H1 (cell line): ENCODE measurements around the gene ETV7. TPM values are rescaled to one million over a fixed set of nuclear protein-coding genes. Genes with fewer than 3 reads are reported as not detected.

Experiments used
- CTCF ChIA-PET: fragments of 300-600 bp; sonication (Branson Sonifier 250); formaldehyde crosslinking; loops from one replicate; lab custom pipeline; 2021; ENCODE audit not compliant: partially characterized antibody; lab: Charles Lee
- POLR2A ChIA-PET: fragments of 300-600 bp; sonication (Branson Sonifier 250); formaldehyde crosslinking; loops from one replicate; lab custom pipeline; 2021; ENCODE audit warnings: inconsistent platforms; ENCODE audit not compliant: partially characterized antibody; lab: Charles Lee
- DNase-seq, 2 experiments: peaks; one replicate each; pipeline versions ENCODE4 v3.0.0 to v3.0.0-alpha.2; 2010 to 2022; ENCODE audit warnings: low spot score in 2 of 2, low read depth in 1 of 2, mixed read lengths in 1 of 2
- FAIRE-seq: peaks from 2 replicates; lab custom pipeline; 2011; peaks lifted over from hg19 to GRCh38; lab: Jason Lieb, UNC
- H2AFZ ChIP-seq: 2 replicates; pipeline ENCODE4 v1.8.1; 2012; ENCODE audit warnings: low read length, inconsistent platforms
- H2AK5ac ChIP-seq: 2 replicates; pipeline ENCODE4 v1.6.1; 2013; ENCODE audit warnings: low read depth, low read length
- H2BK120ac ChIP-seq: replicated peaks from 2 replicates; pipeline ENCODE3; 2013; ENCODE audit warnings: low read depth, low read length, inconsistent platforms
- H2BK12ac ChIP-seq: 2 replicates; pipeline ENCODE4 v1.6.1; 2013; ENCODE audit warnings: low read depth, low read length
- H2BK15ac ChIP-seq: 2 replicates; pipeline ENCODE4 v1.6.1; 2013; ENCODE audit warnings: low read length
- H2BK20ac ChIP-seq: 2 replicates; pipeline ENCODE4 v1.6.1; 2013; ENCODE audit warnings: low read length
- H2BK5ac ChIP-seq: 2 replicates; pipeline ENCODE4 v1.6.1; 2013; ENCODE audit warnings: low read depth, low read length
- H3K14ac ChIP-seq: 2 replicates; pipeline ENCODE4 v1.6.1; 2013; ENCODE audit warnings: inconsistent platforms; ENCODE audit not compliant: insufficient read length
- H3K18ac ChIP-seq: 2 replicates; pipeline ENCODE4 v1.6.1; 2013; ENCODE audit warnings: low read length; ENCODE audit errors: extremely low read depth
- H3K23ac ChIP-seq: 2 replicates; pipeline ENCODE4 v1.6.1; 2013; ENCODE audit warnings: inconsistent platforms; ENCODE audit not compliant: insufficient read length
- H3K23me2 ChIP-seq: 2 replicates; pipeline ENCODE4 v1.6.1; 2013; ENCODE audit warnings: low read depth, low read length
- H3K27ac ChIP-seq: 2 replicates; pipeline ENCODE4 v1.6.1; 2011; ENCODE audit warnings: low read depth, low read length, inconsistent platforms
- H3K27me3 ChIP-seq, 4 experiments: replicated peaks in 1 of 4; 1 replicate in 1 of 4; 2 replicates in 3 of 4; pipeline versions ENCODE4 v1.6.1 to v1.8.1; 2011 to 2013; ENCODE audit warnings: low read length in 3 of 4, mild to moderate bottlenecking in 3 of 4, inconsistent platforms in 2 of 4, mixed read lengths in 2 of 4, moderate library complexity in 1 of 4; ENCODE audit not compliant: control insufficient read depth in 3 of 4, insufficient read depth in 3 of 4; ENCODE audit errors: extremely low read depth in 1 of 4
- H3K36me3 ChIP-seq, 4 experiments: 2 replicates each; pipeline versions ENCODE4 v1.6.1 to v1.8.1; 2011 to 2013; ENCODE audit warnings: mild to moderate bottlenecking in 4 of 4, low read length in 3 of 4, moderate library complexity in 2 of 4, control low read depth in 1 of 4, inconsistent platforms in 1 of 4; ENCODE audit not compliant: insufficient read depth in 4 of 4, control insufficient read depth in 2 of 4
- H3K4ac ChIP-seq: replicated peaks from 2 replicates; pipeline ENCODE3; 2013; ENCODE audit warnings: low read length, low read depth, mixed read lengths, inconsistent platforms; ENCODE audit not compliant: insufficient read length
- H3K4me1 ChIP-seq, 4 experiments: replicated peaks in 1 of 4; 1 replicate in 1 of 4; 2 replicates in 3 of 4; pipeline versions ENCODE4 v1.6.1 to v1.8.1; 2011 to 2013; ENCODE audit warnings: low read length in 3 of 4, inconsistent platforms in 2 of 4, mixed read lengths in 1 of 4; ENCODE audit not compliant: insufficient read depth in 4 of 4, control insufficient read depth in 3 of 4
- H3K4me2 ChIP-seq, 2 experiments: 2 replicates each; pipeline versions ENCODE4 v1.6.1 to v1.8.1; 2011 to 2013; ENCODE audit warnings: low read depth in 2 of 2, low read length in 2 of 2, control low read depth in 1 of 2, inconsistent platforms in 1 of 2, mild to moderate bottlenecking in 1 of 2; ENCODE audit not compliant: insufficient read depth in 1 of 2
- H3K4me3 ChIP-seq, 4 experiments: fragments of 200-600, 300-600 bp in 1 of 4; sonication (generic), shearing (Covaris generic), sonication (Bioruptor Twin) in 1 of 4; 2 replicates each; pipeline versions ENCODE4 v1.5.1 to v1.8.1; 2011 to 2016; ENCODE audit warnings: low read length in 4 of 4, low read depth in 3 of 4, control low read depth in 2 of 4, inconsistent platforms in 2 of 4, mild to moderate bottlenecking in 2 of 4, mixed read lengths in 1 of 4, moderate library complexity in 1 of 4; ENCODE audit not compliant: insufficient read depth in 2 of 4; ENCODE audit errors: extremely low read depth in 1 of 4
- H3K56ac ChIP-seq: replicated peaks from 2 replicates; pipeline ENCODE3; 2013; ENCODE audit warnings: low read depth, mild to moderate bottlenecking, mixed read lengths, low read length, inconsistent platforms; ENCODE audit not compliant: insufficient read length
- H3K79me1 ChIP-seq: 2 replicates; pipeline ENCODE4 v1.6.1; 2013; ENCODE audit warnings: low read depth, low read length, control low read depth
- H3K79me2 ChIP-seq, 2 experiments: 2 replicates each; pipeline versions ENCODE4 v1.6.1 to v1.8.1; 2012 to 2013; ENCODE audit warnings: low read length in 2 of 2, mild to moderate bottlenecking in 2 of 2, inconsistent platforms in 1 of 2; ENCODE audit not compliant: insufficient read depth in 2 of 2, control insufficient read depth in 1 of 2
- H3K9ac ChIP-seq, 4 experiments: replicated peaks in 1 of 4; 1 replicate in 1 of 4; 2 replicates in 3 of 4; pipeline versions ENCODE4 v1.6.1 to v1.8.1; 2011 to 2013; ENCODE audit warnings: low read depth in 3 of 4, low read length in 3 of 4, control low read depth in 2 of 4, mild to moderate bottlenecking in 2 of 4, moderate library complexity in 2 of 4, inconsistent platforms in 1 of 4; ENCODE audit errors: extremely low read depth in 1 of 4
- H3K9me3 ChIP-seq, 2 experiments: 2 replicates each; pipeline versions ENCODE4 v1.6.1 to v1.8.1; 2012 to 2013; ENCODE audit warnings: mild to moderate bottlenecking in 2 of 2, moderate library complexity in 2 of 2, control low read depth in 1 of 2, inconsistent platforms in 1 of 2, low read depth in 1 of 2, low read length in 1 of 2, mixed read lengths in 1 of 2; ENCODE audit not compliant: insufficient read depth in 2 of 2
- H4K20me1 ChIP-seq, 2 experiments: replicated peaks in 1 of 2; 2 replicates each; pipeline versions ENCODE3 to v1.8.1; 2011 to 2013; ENCODE audit warnings: inconsistent platforms in 2 of 2, low read length in 2 of 2, mild to moderate bottlenecking in 1 of 2; ENCODE audit not compliant: insufficient read depth in 2 of 2, control insufficient read depth in 1 of 2
- H4K5ac ChIP-seq: 2 replicates; pipeline ENCODE4 v1.6.1; 2013; ENCODE audit warnings: low read length, low read depth, mixed read lengths, inconsistent platforms; ENCODE audit not compliant: insufficient read length
- H4K8ac ChIP-seq: 2 replicates; pipeline ENCODE4 v1.8.0; 2013; ENCODE audit warnings: mild to moderate bottlenecking, moderate library complexity, low read length, inconsistent platforms; ENCODE audit not compliant: insufficient read depth; ENCODE audit errors: extremely low read depth
- H4K91ac ChIP-seq: replicated peaks from 2 replicates; pipeline ENCODE3; 2013; ENCODE audit warnings: low read length, mixed read lengths, inconsistent platforms; ENCODE audit not compliant: insufficient read length
- RFX5 ChIP-seq: IDR thresholded peaks from 2 replicates; pipeline ENCODE4 v1.6.1; 2011; ENCODE audit warnings: low read depth, low read length, improper control_type of control experiment, borderline replicate concordance
- TBP ChIP-seq: IDR thresholded peaks from 2 replicates; pipeline ENCODE4 v1.6.1; 2011; ENCODE audit warnings: low read depth, low read length, improper control_type of control experiment
- WGBS, 2 experiments: shearing (Covaris generic) in 1 of 2; methylation state at CpG; one replicate each; pipeline versions ENCODE4 v1.1.6 to v1.1.7; 2013 to 2015; ENCODE audit warnings: low lambda C conversion rate in 2 of 2, mixed read lengths in 2 of 2, inconsistent platforms in 1 of 2, low coverage in 1 of 2, missing lambda C conversion rate in 1 of 2; ENCODE audit not compliant: insufficient replicate concordance in 2 of 2, insufficient coverage in 1 of 2, insufficient read length in 1 of 2; ENCODE audit errors: extremely low coverage in 1 of 2, missing lambda C conversion rate in 1 of 2; 5-methylcytosine and 5-hydroxymethylcytosine counted together
- polyA plus RNA-seq, 7 experiments: library from polyadenylated mRNA; depleted of rRNA in 3 of 7; stranded (reverse) in 5 of 7; unstranded in 2 of 7; fragments of >200 nt in 5 of 7; fragments of 200-250 nt in 2 of 7; gene quantifications; 1 replicate in 5 of 7; 2 replicates in 1 of 7; 4 replicates in 1 of 7; pipeline versions ENCODE4 v1.2.1 to v1.2.3, GENCODE V29; 2011 to 2013; ENCODE audit warnings: missing spikeins in 2 of 7, mixed read lengths in 2 of 7
- total RNA-seq: library from RNA; stranded (reverse); fragmentation: NEBNext Ultra II Directional; extraction: Animal tissue kit (Norgen Biotek cat#: 25700); gene quantifications from 2 replicates; pipeline ENCODE4 v1.2.1, GENCODE V29; 2021

Gene ETV7
- total and polyA plus RNA-seq, 2 of the 8 experiments (the other 6 are each of a cell fraction or from before 2014, with no cell fraction given), result 0.54 to 2.4 TPM

GRCh38 chr6:36346486-36347273 is 40.8 kb downstream of the ETV7 start:
- H2BK15ac ChIP-seq, result no peak overlapping the region
- no peak overlapping the region for H2BK5ac ChIP-seq
- H3K4ac ChIP-seq, result no peak overlapping the region
- TF ChIP-seq RFX5, result no peak
- no peak for TF ChIP-seq TBP
- H3K14ac ChIP-seq, result no peak overlapping the region
- no peaks in the 10 kb centered on the region for H4K20me1 ChIP-seq
- no peak overlapping the region for H2BK20ac ChIP-seq
- no peak overlapping the region for H3K23ac ChIP-seq
- no peak overlapping the region for H2BK12ac ChIP-seq
- H4K8ac ChIP-seq, result 0 out of 2 replicates have a peak overlapping the region, but pooled peaks have one; percentile 75
- 95% methylated on average over 20 of the region's 20 CpGs; no CpG with 5 or more reads in 1 of the 2 experiments for WGBS, 2 experiments
- H3K23me2 ChIP-seq, result no peaks in the 10 kb centered on the region
- ChIA-PET CTCF (interaction anchor here (0.6 to 4.0 kb wide), 7 partner anchors 13 to 779 kb away, joined by 3 to 47 read pairs (median 4); no protein-coding TSS in a partner anchor), POLR2A (interaction anchor here (0.6 to 1.6 kb wide), 3 partner anchors 9 to 268 kb away, joined by 3 read pairs; no protein-coding TSS in a partner anchor)
- no peak overlapping the region for H4K91ac ChIP-seq
- H3K27me3 ChIP-seq, result no peaks in the 10 kb centered on the region
- FAIRE-seq, result no peak
- H3K79me1 ChIP-seq, result no peaks in the 10 kb centered on the region
- no peak overlapping the region for H2AK5ac ChIP-seq
- DNase-seq, result no peak
- H3K4me2 ChIP-seq, result no peak overlapping the region
- no peak overlapping the region for H2AFZ ChIP-seq
- no peaks in the 10 kb centered on the region for H3K4me1 ChIP-seq
- H3K18ac ChIP-seq, result no peak overlapping the region
- H3K79me2 ChIP-seq, result no peaks in the 10 kb centered on the region
- no peak overlapping the region for H3K4me3 ChIP-seq
- H4K5ac ChIP-seq, result no peak overlapping the region
- H2BK120ac ChIP-seq, result no peak overlapping the region
- no peaks in the 10 kb centered on the region for H3K9me3 ChIP-seq
- no peak overlapping the region for H3K27ac ChIP-seq
- H3K36me3 ChIP-seq, result no peaks in the 10 kb centered on the region
- no peak overlapping the region for H3K56ac ChIP-seq
- H3K9ac ChIP-seq, result no peak overlapping the region
